Ovary (tissue), 9 donors: ENCODE data around the gene PLCD1. TPM values are rescaled to one million over a fixed set of nuclear protein-coding genes. Genes with fewer than 3 reads are reported as not detected.

Source experiments
- DNase-seq, 5 donors: peaks; one replicate each; pipeline ENCODE4 v3.0.0-alpha.2; 2019 to 2020
- H3K27ac ChIP-seq, 2 donors: fragments of 200-600 bp; one replicate each; pipeline versions ENCODE4 v1.5.1 to v1.8.0; 2019 to 2022
- H3K27me3 ChIP-seq: fragments of 200-600 bp; one replicate; pipeline ENCODE4 v1.8.0; 2022
- H3K36me3 ChIP-seq: fragments of 200-600 bp; sonication (generic); one replicate; pipeline ENCODE4 v1.5.1; 2019
- H3K4me1 ChIP-seq: one replicate; pipeline ENCODE4 v1.8.1; 2013; ENCODE audit warnings: mild to moderate bottlenecking, moderate library complexity; ENCODE audit not compliant: insufficient read depth
- H3K4me3 ChIP-seq: fragments of 200-600 bp; sonication (generic); one replicate; pipeline ENCODE4 v1.5.1; 2017
- H3K9me3 ChIP-seq, 2 donors: fragments of 200-600 bp in 1 of 2; sonication (generic) in 1 of 2; one replicate each; pipeline versions ENCODE4 v1.5.1 to v1.8.1; 2013 to 2019; ENCODE audit warnings: mild to moderate bottlenecking in 1 of 2, moderate library complexity in 1 of 2
- CTCF ChIP-seq, 3 donors: fragments of 450-650 bp in 2 of 3; fragments of 200-600 bp in 1 of 3; IDR thresholded peaks; one replicate each; pipeline versions ENCODE4 v1.5.1 to v1.8.0; 2016 to 2022; ENCODE audit warnings: antibody characterized with exemption in 3 of 3, mild to moderate bottlenecking in 1 of 3
- EP300 ChIP-seq: sonication (generic); formaldehyde crosslinking; IDR thresholded peaks from one replicate; pipeline ENCODE4 v1.6.1; 2017; ENCODE audit warnings: antibody characterized with exemption
- POLR2A ChIP-seq: fragments of 450-650 bp; IDR thresholded peaks from one replicate; pipeline ENCODE4 v1.6.1; 2017; ENCODE audit warnings: antibody characterized with exemption, mild to moderate bottlenecking, moderate library complexity
- WGBS, 3 donors: extraction: QIAGEN DNeasy Blood & Tissue Kit in 1 of 3; methylation state at CpG; one replicate each; pipeline versions ENCODE4 v1.1.5 to v1.1.7; 2013 to 2017; 5-methylcytosine and 5-hydroxymethylcytosine counted together
- intact Hi-C, 4 donors: fragments of 100-400 bp; cut with DNase I; formaldehyde crosslinking; loops; one replicate each; pipeline versions ENCODE4 v1.11.0 to v1.15.1; 2022 to 2023
- polyA plus RNA-seq, 2 donors: library from polyadenylated mRNA; stranded (reverse); fragments of 200-250 nt in 1 of 2; fragments of 350-450 nt in 1 of 2; fragmentation: Illumina TruSeq in 1 of 2; extraction: RNeasy Lipid Tissue Mini Kit (QIAGEN cat#74804) in 1 of 2; gene quantifications; one replicate each; pipeline ENCODE4 v1.2.3, GENCODE V29; 2013 to 2014
- total RNA-seq, 7 donors: library from RNA; depleted of rRNA in 2 of 7; stranded (reverse); fragments of >200 nt in 2 of 7; fragmentation: NEBNext Ultra II Directional in 3 of 7; extraction: Animal tissue kit (Norgen Biotek cat#: 25700) in 3 of 7; gene quantifications; one replicate each; pipeline versions ENCODE4 v1.1.0 to v1.2.4, GENCODE V29; 2016 to 2023
- donor health status: DM: no; HTN: no; CAD: no; lungs with moderate emphysema.
- donor health status: DM: no; HTN: no; CAD: no.
- donor health status: Bipolar disorder and iron deficiency.
- donor health status: DM: yes; HTN: yes; CAD: no.
- donor health status: DM: no; HTN: no; CAD: no.
- donor health status: DM: yes; HTN: yes; CAD: no.

The PLCD1 gene
- total and polyA plus RNA-seq, 9 donors, result 12.3 to 62.3 (median 27.0) TPM

DNA sequence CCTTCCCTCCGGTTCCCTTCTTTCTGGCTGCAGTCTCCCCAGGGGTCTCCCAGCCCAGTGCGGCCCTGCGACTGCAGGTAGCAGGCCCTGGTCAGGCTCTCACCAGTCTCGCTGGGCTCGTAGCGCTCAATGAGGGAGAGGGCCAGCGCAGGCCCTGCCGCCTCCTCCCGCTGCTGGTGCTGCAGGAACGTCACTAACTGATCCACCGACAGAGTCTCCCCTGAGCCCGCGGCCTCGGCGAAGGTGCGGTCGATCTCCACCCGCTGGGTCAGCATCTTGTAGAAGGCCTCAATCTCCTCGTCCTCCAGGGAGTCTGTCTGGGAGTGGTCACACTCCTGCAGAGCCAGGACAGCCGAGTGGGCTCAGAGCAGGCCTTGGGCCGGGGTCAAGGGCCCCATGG is 18.3 kb downstream of the PLCD1 start:
- no peak overlapping the region for H3K27ac ChIP-seq
- H3K27me3 ChIP-seq, result no peaks in the 10 kb centered on the region
- H3K36me3 ChIP-seq, result no peaks in the 10 kb centered on the region
- no peak overlapping the region for H3K4me3 ChIP-seq
- DNase-seq, result peak in 3 of 5 donors; percentile 19 to 32 (median 31)
- intact Hi-C loops, result no loop called here
- WGBS, 3 donors, result 87 to 91% (median 90%) methylated on average over 21 of the region's 21 CpGs
- peaks cover 0 to 1% of the 10 kb centered on the region in 2 donors for H3K9me3 ChIP-seq
- no peaks in the 10 kb centered on the region for H3K4me1 ChIP-seq
- no peak for TF ChIP-seq POLR2A
- TF ChIP-seq CTCF (IDR thresholded peaks at IDR 0.05), result no peak
- TF ChIP-seq EP300, result no peak

- Histone ChIP-seq H3K27me3 (no peaks in the 10 kb centered on the region), H3K9me3 (no peaks in the 10 kb centered on the region), H3K4me3 (no peak overlapping the region), H3K4me1 (no peaks in the 10 kb centered on the region), H3K27ac (no peak overlapping the region), H3K36me3 (no peaks in the 10 kb centered on the region)
- DNase-seq, result peak in 1 of 5 donors; percentile 35
- 89 to 91% (median 89%) methylated on average over 18 to 27 of the region's 27 CpGs for WGBS, 3 donors
- no peak for TF ChIP-seq POLR2A
- no peak for TF ChIP-seq CTCF (IDR thresholded peaks at IDR 0.05)
- no peak for TF ChIP-seq EP300
- intact Hi-C loops, result loop anchor here in 2 of 4 donors (10.0 kb wide), 2 partner anchors 125 to 155 kb away; partner anchors contain the start of genes ACAA1 (in 1 of the 2) and MYD88 (in 1 of the 2)
Measured at GRCh38 chr3:38009807-38010591, 19.4 kb downstream of the PLCD1 start.

DNA sequence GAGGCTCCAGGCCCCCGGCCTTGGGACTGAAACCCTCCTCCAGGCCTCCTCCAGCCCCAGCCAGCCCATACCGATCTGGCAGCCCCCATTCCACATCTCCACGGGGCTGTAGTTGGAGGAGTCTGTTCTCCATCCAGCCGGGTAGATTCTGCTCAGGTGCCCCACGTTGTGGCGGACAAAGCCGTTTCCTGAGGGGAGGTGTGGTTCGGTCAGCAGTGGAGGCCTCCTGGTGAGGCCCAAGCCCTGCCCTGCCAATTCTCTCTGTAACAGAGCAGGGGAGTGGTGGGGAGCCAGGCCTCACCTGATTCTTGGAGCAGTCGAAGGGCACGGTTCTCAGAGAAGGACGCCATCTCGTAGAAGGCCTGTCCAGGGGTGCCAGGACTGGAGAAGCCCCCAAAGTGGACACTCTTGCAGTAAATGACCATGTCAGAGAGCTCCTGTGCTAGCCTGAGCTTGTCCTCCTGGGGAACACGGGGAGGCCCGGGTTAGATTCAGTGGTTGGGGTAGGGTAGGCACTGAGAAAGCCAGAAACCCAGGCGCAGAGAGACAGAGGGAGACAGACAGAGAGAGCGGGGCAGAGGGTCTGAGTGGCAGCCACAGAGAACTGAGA is 20.4 kb downstream of the PLCD1 start:
- no peaks in the 10 kb centered on the region for H3K4me1 ChIP-seq
- WGBS, 3 donors, result 68 to 78% (median 74%) methylated on average over 16 of the region's 16 CpGs
- H3K36me3 ChIP-seq, result no peaks in the 10 kb centered on the region
- H3K27me3 ChIP-seq, result no peaks in the 10 kb centered on the region
- no peak overlapping the region for H3K4me3 ChIP-seq
- DNase-seq, result no peak
- H3K27ac ChIP-seq, result no peak overlapping the region
- no peaks in the 10 kb centered on the region for H3K9me3 ChIP-seq
- intact Hi-C loops, result loop anchor here in 2 of 4 donors (10.0 kb wide), 2 partner anchors 126 to 154 kb away; partner anchors contain the start of genes ACAA1 (in 1 of the 2) and MYD88 (in 1 of the 2)
- no peak for TF ChIP-seq POLR2A
- no peak for TF ChIP-seq CTCF (IDR thresholded peaks at IDR 0.05)
- TF ChIP-seq EP300, result no peak

- 91 to 97% (median 93%) methylated on average over 18 to 19 of the region's 19 CpGs for WGBS, 3 donors
- Histone ChIP-seq H3K4me1 (no peaks in the 10 kb centered on the region), H3K36me3 (no peaks in the 10 kb centered on the region), H3K27ac (no peak overlapping the region), H3K9me3 (no peaks in the 10 kb centered on the region), H3K4me3 (no peak overlapping the region), H3K27me3 (no peaks in the 10 kb centered on the region)
- intact Hi-C loops, result loop anchor here in 2 of 4 donors (10.0 kb wide), 2 partner anchors 127 to 153 kb away; partner anchors contain the start of genes ACAA1 (in 1 of the 2) and MYD88 (in 1 of the 2)
- no peak for TF ChIP-seq POLR2A
- no peak for TF ChIP-seq EP300
- TF ChIP-seq CTCF (IDR thresholded peaks at IDR 0.05), result no peak
- DNase-seq, result no peak
Measured at GRCh38 chr3:38008191-38008701, 21.2 kb downstream of the PLCD1 start.
